MM.1S (cell line): Measurements from ENCODE around the gene AGER.

Experiments
- DNase-seq: peaks from one replicate; pipeline ENCODE4 v3.0.0-alpha.2; 2015
- H2AFZ ChIP-seq: fragments of 300-600 bp; sonication (generic); 2 replicates; pipeline ENCODE4 v1.6.0; 2016; ENCODE audit warnings: antibody characterized with exemption, low read length
- H3F3A ChIP-seq: fragments of 300-600 bp; sonication (generic); 2 replicates; pipeline ENCODE4 v1.6.1; 2016; ENCODE audit warnings: mild to moderate bottlenecking, antibody characterized with exemption, low read length, moderate library complexity, mixed read lengths; ENCODE audit not compliant: insufficient read depth
- H3K27ac ChIP-seq: fragments of 300-600 bp; sonication (generic); 2 replicates; pipeline ENCODE4 v1.5.1; 2016; ENCODE audit warnings: mild to moderate bottlenecking, low read length
- H3K27me3 ChIP-seq: fragments of 300-600 bp; sonication (generic); replicated peaks from 2 replicates; pipeline ENCODE4 v1.6.0; 2016; ENCODE audit warnings: low read length; ENCODE audit not compliant: insufficient read depth
- H3K36me3 ChIP-seq: fragments of 300-600 bp; sonication (generic); replicated peaks from 2 replicates; pipeline ENCODE4 v1.6.1; 2016; ENCODE audit warnings: mild to moderate bottlenecking, low read length, mixed read lengths; ENCODE audit not compliant: insufficient read depth
- H3K4me1 ChIP-seq: fragments of 300-600 bp; sonication (generic); 2 replicates; pipeline ENCODE4 v1.6.1; 2016; ENCODE audit warnings: low read length, mixed read lengths
- H3K4me2 ChIP-seq: fragments of 300-600 bp; sonication (generic); 2 replicates; pipeline ENCODE4 v1.6.0; 2016; ENCODE audit warnings: low read depth, low read length
- H3K4me3 ChIP-seq: fragments of 300-600 bp; sonication (generic); 2 replicates; pipeline ENCODE4 v1.5.1; 2016; ENCODE audit warnings: low read length, mixed read lengths
- H3K79me2 ChIP-seq: fragments of 300-600 bp; sonication (generic); 2 replicates; pipeline ENCODE4 v1.6.1; 2016; ENCODE audit warnings: mixed run types, low read length, mixed read lengths
- H3K9ac ChIP-seq: fragments of 300-600 bp; sonication (generic); 2 replicates; pipeline ENCODE4 v1.6.1; 2016; ENCODE audit warnings: low read length, mixed read lengths
- H3K9me2 ChIP-seq: fragments of 300-600 bp; sonication (generic); replicated peaks from 2 replicates; pipeline ENCODE4 v1.6.1; 2016; ENCODE audit warnings: mild to moderate bottlenecking, low read length, mixed read lengths; ENCODE audit not compliant: insufficient read depth
- H3K9me3 ChIP-seq: fragments of 300-600 bp; sonication (generic); replicated peaks from 2 replicates; pipeline ENCODE4 v1.6.1; 2016; ENCODE audit warnings: mild to moderate bottlenecking, low read length, mixed read lengths; ENCODE audit not compliant: insufficient read depth
- H4K20me1 ChIP-seq: fragments of 300-600 bp; sonication (generic); 2 replicates; pipeline ENCODE4 v1.6.1; 2016; ENCODE audit warnings: mild to moderate bottlenecking, low read length, moderate library complexity, mixed read lengths; ENCODE audit not compliant: insufficient read depth
- CTCF ChIP-seq: fragments of 300-600 bp; sonication (generic); IDR thresholded peaks from 2 replicates; pipeline ENCODE4 v1.5.1; 2016; ENCODE audit warnings: antibody characterized with exemption, low read length, mixed read lengths
- EZH2 ChIP-seq: fragments of 300-600 bp; sonication (generic); optimal IDR thresholded peaks from 2 replicates; pipeline ENCODE3; 2017; ENCODE audit warnings: low read depth, mild to moderate bottlenecking, antibody characterized with exemption, low read length, mixed read lengths
- EZH2phosphoT487 ChIP-seq: fragments of 300-600 bp; sonication (generic); IDR thresholded peaks from 2 replicates; pipeline ENCODE4 v1.6.1; 2018; ENCODE audit warnings: antibody characterized with exemption, low read length

Gene AGER

GRCh38 chr6:32198866-32199265 is 14.8 kb upstream of the AGER start:
- Histone ChIP-seq H3K9me3 (no peaks in the 10 kb centered on the region), H3K9me2 (no peaks in the 10 kb centered on the region), H3K27me3 (peaks cover 24% of the 10 kb centered on the region), H3K4me1 (peaks cover 9% of the 10 kb centered on the region), H4K20me1 (no peaks in the 10 kb centered on the region), H3K4me3 (no peak overlapping the region), H3K27ac (no peak overlapping the region), H3K4me2 (no peak overlapping the region), H3K79me2 (no peaks in the 10 kb centered on the region), H3F3A (peaks cover 10% of the 10 kb centered on the region; the same call in 1 of the 2 replicates), H3K36me3 (no peaks in the 10 kb centered on the region), H2AFZ (no peak overlapping the region), H3K9ac (no peak overlapping the region)
- DNase-seq: no peak
- TF ChIP-seq EZH2phosphoT487 (no peak), EZH2 (no peak), CTCF (no peak)

GRCh38 chr6:32198345-32198696 is 14.3 kb upstream of the AGER start:
- H3F3A ChIP-seq: peaks cover 15% of the 10 kb centered on the region; the same call in 1 of the 2 replicates
- H3K4me1 ChIP-seq: peaks cover 13% of the 10 kb centered on the region
- no peaks in the 10 kb centered on the region for H3K79me2 ChIP-seq
- no peak overlapping the region for H3K4me3 ChIP-seq
- peaks cover 21% of the 10 kb centered on the region for H3K27me3 ChIP-seq
- H3K4me2 ChIP-seq: no peak overlapping the region
- H3K36me3 ChIP-seq: no peaks in the 10 kb centered on the region
- no peak overlapping the region for H2AFZ ChIP-seq
- DNase-seq: no peak
- H3K9me3 ChIP-seq: no peaks in the 10 kb centered on the region
- TF ChIP-seq CTCF (no peak), EZH2phosphoT487 (no peak), EZH2 (no peak)
- H3K27ac ChIP-seq: no peak overlapping the region
- no peaks in the 10 kb centered on the region for H3K9me2 ChIP-seq
- no peak overlapping the region for H3K9ac ChIP-seq
- H4K20me1 ChIP-seq: no peaks in the 10 kb centered on the region

- peak overlapping the region; percentile 88 for H3K4me2 ChIP-seq
- H3K36me3 ChIP-seq: no peaks in the 10 kb centered on the region
- H2AFZ ChIP-seq: peak overlapping the region; percentile 60
- TF ChIP-seq CTCF (peak; percentile 10; the same call in 1 of the 2 replicates), EZH2 (no peak)
- peaks cover 15% of the 10 kb centered on the region; the same call in 1 of the 2 replicates for H3F3A ChIP-seq
- H3K27me3 ChIP-seq: peaks cover 21% of the 10 kb centered on the region
- H3K9me3 ChIP-seq: no peaks in the 10 kb centered on the region
- H4K20me1 ChIP-seq: no peaks in the 10 kb centered on the region
- peak overlapping the region; percentile 83 for H3K4me3 ChIP-seq
- H3K4me1 ChIP-seq: peaks cover 20% of the 10 kb centered on the region
- no peaks in the 10 kb centered on the region for H3K9me2 ChIP-seq
- peaks cover 7% of the 10 kb centered on the region for H3K79me2 ChIP-seq
- DNase-seq: peak; percentile 29
- peak overlapping the region; percentile 91; the same call in 1 of the 2 replicates for H3K27ac ChIP-seq
- peak overlapping the region; percentile 98 for H3K9ac ChIP-seq
Observed at GRCh38 chr6:32196682-32197616, 12.9 kb upstream of the AGER start.
